ENCODE data around the gene SASH1.

Gene SASH1

DNA sequence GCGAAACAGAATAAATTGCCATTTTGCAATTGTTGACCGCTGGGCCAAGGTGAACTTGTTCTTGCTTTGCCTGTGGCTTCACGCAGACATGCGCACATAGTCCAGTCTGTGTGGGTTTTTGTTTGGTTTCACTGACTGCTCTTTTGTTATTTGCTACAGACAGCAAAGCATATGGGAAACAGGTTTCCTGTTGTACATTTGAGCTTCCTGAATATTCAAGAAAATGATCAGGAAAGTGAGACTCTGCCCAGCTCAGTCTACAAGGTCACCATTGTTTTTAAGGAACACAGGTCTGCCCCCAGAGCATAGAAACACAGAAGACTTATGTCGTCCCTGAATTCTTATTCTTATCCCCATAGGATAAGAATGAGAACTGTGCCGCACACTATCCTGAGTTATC, 55.6 kb downstream of the SASH1 start (continued):
- TF ChIP-seq, protein P1, sequence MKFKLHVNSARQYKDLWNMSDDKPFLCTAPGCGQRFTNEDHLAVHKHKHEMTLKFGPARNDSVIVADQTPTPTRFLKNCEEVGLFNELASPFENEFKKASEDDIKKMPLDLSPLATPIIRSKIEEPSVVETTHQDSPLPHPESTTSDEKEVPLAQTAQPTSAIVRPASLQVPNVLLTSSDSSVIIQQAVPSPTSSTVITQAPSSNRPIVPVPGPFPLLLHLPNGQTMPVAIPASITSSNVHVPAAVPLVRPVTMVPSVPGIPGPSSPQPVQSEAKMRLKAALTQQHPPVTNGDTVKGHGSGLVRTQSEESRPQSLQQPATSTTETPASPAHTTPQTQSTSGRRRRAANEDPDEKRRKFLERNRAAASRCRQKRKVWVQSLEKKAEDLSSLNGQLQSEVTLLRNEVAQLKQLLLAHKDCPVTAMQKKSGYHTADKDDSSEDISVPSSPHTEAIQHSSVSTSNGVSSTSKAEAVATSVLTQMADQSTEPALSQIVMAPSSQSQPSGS (tag by site-specific recombination; IDR thresholded peaks at IDR 0.05; ENCODE audit: low read depth): no peak
- no peak for TF ChIP-seq ZNF777 (tag by site-specific recombination; IDR thresholded peaks at IDR 0.05; ENCODE audit: borderline replicate concordance)

DNA sequence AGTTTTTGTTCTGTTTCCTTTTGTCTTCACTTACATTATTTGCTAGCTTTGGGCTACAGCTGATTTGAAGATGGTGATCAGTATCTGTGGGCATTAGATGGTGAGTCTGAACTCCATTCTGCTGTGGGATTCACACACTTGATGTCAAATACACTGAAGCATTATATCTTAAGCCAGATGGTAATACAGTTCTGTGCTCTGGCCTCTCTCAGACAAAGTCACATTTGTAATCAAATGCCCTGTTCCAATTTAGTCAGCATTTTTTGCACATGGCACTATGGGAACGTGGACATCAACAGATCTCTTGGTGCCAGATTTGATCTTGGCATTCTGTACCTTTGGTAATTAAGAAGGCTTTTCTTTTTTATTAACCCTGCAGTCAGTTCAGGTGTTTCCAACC, 56.0 kb downstream of the SASH1 start:
- no peaks in the 10 kb centered on the region for H3K4me1 ChIP-seq (ENCODE audit: control insufficient read depth, insufficient read depth, low read length)

More for the DNA sequence above, 56.0 kb downstream of the SASH1 start:
- Histone ChIP-seq H3K27ac (ENCODE audit: extremely low read depth, low read depth, low read length) (no peak overlapping the region), H3K9me3 (ENCODE audit: control insufficient read depth, insufficient read depth, low read depth, low read length) (no peaks in the 10 kb centered on the region), H3K4me3 (ENCODE audit: low read depth, low read length) (no peak overlapping the region), H3K36me3 (ENCODE audit: control insufficient read depth in 2 of 2, insufficient read depth in 1 of 2, low read length in 2 of 2) (peaks cover 0 to 5% of the 10 kb centered on the region in 2 experiments; a peak in 1 of 3 replicates)
- CTCF ChIA-PET: interaction anchor here (0.6 to 1.2 kb wide), 3 partner anchors 13 to 222 kb away, joined by 3 to 4 read pairs (median 4); no protein-coding TSS in a partner anchor
- POLR2A ChIA-PET: no interaction called here
- no peak for TF ChIP-seq ZFP37 (tag by site-specific recombination; IDR thresholded peaks at IDR 0.05)
- TF ChIP-seq, protein P2, sequence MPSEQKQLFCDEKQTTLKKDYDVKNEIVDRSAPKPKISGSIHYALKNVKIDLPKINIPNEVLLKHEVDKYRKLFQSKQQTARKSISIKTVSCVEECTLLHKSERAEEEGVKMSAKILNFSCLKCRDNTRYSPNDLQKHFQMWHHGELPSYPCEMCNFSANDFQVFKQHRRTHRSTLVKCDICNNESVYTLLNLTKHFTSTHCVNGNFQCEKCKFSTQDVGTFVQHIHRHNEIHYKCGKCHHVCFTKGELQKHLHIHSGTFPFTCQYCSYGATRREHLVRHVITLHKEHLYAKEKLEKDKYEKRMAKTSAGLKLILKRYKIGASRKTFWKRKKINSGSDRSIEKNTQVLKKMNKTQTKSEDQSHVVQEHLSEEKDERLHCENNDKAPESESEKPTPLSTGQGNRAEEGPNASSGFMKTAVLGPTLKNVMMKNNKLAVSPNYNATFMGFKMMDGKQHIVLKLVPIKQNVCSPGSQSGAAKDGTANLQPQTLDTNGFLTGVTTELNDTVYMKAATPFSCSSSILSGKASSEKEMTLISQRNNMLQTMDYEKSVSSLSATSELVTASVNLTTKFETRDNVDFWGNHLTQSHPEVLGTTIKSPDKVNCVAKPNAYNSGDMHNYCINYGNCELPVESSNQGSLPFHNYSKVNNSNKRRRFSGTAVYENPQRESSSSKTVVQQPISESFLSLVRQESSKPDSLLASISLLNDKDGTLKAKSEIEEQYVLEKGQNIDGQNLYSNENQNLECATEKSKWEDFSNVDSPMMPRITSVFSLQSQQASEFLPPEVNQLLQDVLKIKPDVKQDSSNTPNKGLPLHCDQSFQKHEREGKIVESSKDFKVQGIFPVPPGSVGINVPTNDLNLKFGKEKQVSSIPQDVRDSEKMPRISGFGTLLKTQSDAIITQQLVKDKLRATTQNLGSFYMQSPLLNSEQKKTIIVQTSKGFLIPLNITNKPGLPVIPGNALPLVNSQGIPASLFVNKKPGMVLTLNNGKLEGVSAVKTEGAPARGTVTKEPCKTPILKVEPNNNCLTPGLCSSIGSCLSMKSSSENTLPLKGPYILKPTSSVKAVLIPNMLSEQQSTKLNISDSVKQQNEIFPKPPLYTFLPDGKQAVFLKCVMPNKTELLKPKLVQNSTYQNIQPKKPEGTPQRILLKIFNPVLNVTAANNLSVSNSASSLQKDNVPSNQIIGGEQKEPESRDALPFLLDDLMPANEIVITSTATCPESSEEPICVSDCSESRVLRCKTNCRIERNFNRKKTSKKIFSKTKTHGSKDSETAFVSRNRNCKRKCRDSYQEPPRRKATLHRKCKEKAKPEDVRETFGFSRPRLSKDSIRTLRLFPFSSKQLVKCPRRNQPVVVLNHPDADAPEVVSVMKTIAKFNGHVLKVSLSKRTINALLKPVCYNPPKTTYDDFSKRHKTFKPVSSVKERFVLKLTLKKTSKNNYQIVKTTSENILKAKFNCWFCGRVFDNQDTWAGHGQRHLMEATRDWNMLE (tag by site-specific recombination; conservative IDR thresholded peaks at IDR 0.05; ENCODE audit: low read depth): no peak
- TF ChIP-seq MZF1 (tag by site-specific recombination; IDR thresholded peaks at IDR 0.05; ENCODE audit: borderline replicate concordance): no peak
- TF ChIP-seq, protein P3, sequence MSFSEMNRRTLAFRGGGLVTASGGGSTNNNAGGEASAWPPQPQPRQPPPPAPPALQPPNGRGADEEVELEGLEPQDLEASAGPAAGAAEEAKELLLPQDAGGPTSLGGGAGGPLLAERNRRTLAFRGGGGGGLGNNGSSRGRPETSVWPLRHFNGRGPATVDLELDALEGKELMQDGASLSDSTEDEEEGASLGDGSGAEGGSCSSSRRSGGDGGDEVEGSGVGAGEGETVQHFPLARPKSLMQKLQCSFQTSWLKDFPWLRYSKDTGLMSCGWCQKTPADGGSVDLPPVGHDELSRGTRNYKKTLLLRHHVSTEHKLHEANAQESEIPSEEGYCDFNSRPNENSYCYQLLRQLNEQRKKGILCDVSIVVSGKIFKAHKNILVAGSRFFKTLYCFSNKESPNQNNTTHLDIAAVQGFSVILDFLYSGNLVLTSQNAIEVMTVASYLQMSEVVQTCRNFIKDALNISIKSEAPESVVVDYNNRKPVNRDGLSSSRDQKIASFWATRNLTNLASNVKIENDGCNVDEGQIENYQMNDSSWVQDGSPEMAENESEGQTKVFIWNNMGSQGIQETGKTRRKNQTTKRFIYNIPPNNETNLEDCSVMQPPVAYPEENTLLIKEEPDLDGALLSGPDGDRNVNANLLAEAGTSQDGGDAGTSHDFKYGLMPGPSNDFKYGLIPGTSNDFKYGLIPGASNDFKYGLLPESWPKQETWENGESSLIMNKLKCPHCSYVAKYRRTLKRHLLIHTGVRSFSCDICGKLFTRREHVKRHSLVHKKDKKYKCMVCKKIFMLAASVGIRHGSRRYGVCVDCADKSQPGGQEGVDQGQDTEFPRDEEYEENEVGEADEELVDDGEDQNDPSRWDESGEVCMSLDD (tag by site-specific recombination; IDR thresholded peaks at IDR 0.05): no peak
- no peak for TF ChIP-seq TCF7L2 (IDR thresholded peaks at IDR 0.05; ENCODE audit: borderline replicate concordance, low read depth, low read length)
- TF ChIP-seq, protein P4, sequence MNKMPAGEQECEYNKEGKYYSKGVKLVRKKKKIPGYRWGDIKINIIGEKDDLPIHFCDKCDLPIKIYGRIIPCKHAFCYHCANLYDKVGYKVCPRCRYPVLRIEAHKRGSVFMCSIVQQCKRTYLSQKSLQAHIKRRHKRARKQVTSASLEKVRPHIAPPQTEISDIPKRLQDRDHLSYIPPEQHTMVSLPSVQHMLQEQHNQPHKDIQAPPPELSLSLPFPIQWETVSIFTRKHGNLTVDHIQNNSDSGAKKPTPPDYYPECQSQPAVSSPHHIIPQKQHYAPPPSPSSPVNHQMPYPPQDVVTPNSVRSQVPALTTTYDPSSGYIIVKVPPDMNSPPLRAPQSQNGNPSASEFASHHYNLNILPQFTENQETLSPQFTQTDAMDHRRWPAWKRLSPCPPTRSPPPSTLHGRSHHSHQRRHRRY (tag by site-specific recombination; IDR thresholded peaks at IDR 0.05): no peak
- TF ChIP-seq ZNF37A (tag by site-specific recombination; IDR thresholded peaks at IDR 0.05): no peak
- TF ChIP-seq ZNF157 (tag by site-specific recombination; IDR thresholded peaks at IDR 0.05): no peak
- no peak for TF ChIP-seq ZNF16 (tag by site-specific recombination; IDR thresholded peaks at IDR 0.05; ENCODE audit: low read depth)
- TF ChIP-seq BCL11B (tag by site-specific recombination; IDR thresholded peaks at IDR 0.05; ENCODE audit: low read depth): no peak
- no peak for TF ChIP-seq ZNF658 (tag by site-specific recombination; IDR thresholded peaks at IDR 0.05)
- no peak for TF ChIP-seq ZBTB7A (tag by site-specific recombination; IDR thresholded peaks at IDR 0.05; ENCODE audit: low read depth)
- no peak for TF ChIP-seq ZBTB20 (tag by site-specific recombination; IDR thresholded peaks at IDR 0.05)
- no peak for TF ChIP-seq ZNF202 (tag by site-specific recombination; IDR thresholded peaks at IDR 0.05; ENCODE audit: borderline replicate concordance)
- TF ChIP-seq ZNF19 (tag by site-specific recombination; IDR thresholded peaks at IDR 0.05; ENCODE audit: low read depth): no peak
- TF ChIP-seq ZNF350 (tag by site-specific recombination; IDR thresholded peaks at IDR 0.05): no peak
- no peak for TF ChIP-seq ZNF146 (tag by site-specific recombination; IDR thresholded peaks at IDR 0.05)
- TF ChIP-seq SP7 (tag by site-specific recombination; IDR thresholded peaks at IDR 0.05): no peak

Data from HEK293 (cell line).